GM18517 (cell line): Measurements from ENCODE around the gene HELZ.
A peak's percentile ranks its signal among the peaks of the same experiment; 100 is the strongest.
"Not testable (repeated sequence)": the region's sequence is repeated elsewhere in the genome, so short reads cannot be mapped to it uniquely, and the experiment has no call there.

Experiments
- ATAC-seq: cut with Tn5 transposase; IDR thresholded peaks from one replicate; pipeline ENCODE4 v1.9.1; 2021; ENCODE audit warnings: mild to moderate bottlenecking, moderate library complexity; ENCODE audit not compliant: unreplicated experiment

The HELZ gene

DNA sequence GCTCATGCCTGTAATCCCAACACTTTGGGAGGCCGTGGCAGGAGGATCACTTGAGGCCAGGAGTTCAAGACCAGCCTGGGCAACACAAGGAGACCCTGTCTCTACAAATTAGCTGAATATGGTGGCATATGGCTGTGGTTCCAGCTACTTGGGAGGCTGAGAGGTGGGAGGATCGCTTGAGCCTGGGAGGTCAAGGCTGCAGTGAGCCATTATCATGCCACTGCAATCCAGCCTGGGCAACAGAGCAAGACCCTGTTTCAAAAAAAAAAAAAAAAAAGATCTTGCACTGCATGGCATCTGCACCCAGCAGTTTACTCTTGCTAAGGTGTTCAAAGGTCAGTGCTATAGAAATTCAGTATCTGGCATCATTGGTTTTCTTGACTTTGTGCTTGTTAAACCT, 26.2 kb upstream of the HELZ start:
- not testable (repeated sequence) for ATAC-seq

GRCh38 chr17:67270416-67270815, 25.4 kb upstream of the HELZ start:
- ATAC-seq, result no peak

DNA sequence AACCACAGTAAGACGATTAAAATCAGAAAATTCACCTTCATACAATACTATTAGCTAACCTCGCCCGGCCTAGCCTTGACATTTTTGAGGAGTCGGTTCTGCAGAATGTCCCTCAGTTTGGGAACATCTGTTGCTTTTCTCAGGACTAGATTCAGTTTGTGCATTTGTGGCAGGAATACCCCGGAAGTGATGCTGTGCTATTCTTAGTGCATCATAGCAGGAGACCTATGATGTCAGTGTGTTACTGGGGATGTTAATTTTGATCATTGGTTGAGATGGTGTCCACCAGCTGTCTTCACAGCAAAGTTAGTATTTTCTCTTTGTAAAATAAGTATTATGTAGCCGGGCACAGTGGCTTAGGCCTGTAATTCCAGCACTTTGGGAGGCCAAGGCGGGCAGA, 21.5 kb upstream of the HELZ start:
- ATAC-seq, result no peak

DNA sequence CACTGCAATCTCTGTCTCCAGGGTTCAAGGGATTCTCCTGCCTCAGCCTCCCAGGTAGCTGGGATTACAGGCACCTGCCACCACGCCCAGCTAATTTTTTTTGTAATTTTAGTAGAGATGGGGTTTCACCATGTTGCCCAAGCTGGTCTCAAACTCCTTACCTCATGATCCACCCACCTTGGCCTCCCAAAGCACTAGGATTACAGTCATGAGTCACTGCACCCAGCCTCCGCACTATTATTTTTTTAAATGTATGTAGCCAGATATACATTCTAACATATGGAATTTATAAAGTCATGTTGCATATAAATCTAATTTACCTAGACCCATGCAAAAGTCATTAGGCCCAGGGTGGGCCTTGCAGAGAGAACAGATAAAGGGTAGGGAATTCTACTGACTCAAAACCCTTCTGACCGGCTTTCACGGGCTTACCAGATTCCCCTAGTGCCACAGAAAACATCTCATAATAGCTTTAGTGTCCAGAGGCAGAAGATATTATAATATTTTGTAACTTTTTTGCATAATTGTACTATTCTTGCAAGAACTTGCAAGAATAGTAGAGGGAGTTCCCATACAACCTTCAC, 20.5 kb upstream of the HELZ start:
- ATAC-seq, result no peak

- ATAC-seq, result no peak
Measured at GRCh38 chr17:67262435-67263117, 17.6 kb upstream of the HELZ start.

DNA sequence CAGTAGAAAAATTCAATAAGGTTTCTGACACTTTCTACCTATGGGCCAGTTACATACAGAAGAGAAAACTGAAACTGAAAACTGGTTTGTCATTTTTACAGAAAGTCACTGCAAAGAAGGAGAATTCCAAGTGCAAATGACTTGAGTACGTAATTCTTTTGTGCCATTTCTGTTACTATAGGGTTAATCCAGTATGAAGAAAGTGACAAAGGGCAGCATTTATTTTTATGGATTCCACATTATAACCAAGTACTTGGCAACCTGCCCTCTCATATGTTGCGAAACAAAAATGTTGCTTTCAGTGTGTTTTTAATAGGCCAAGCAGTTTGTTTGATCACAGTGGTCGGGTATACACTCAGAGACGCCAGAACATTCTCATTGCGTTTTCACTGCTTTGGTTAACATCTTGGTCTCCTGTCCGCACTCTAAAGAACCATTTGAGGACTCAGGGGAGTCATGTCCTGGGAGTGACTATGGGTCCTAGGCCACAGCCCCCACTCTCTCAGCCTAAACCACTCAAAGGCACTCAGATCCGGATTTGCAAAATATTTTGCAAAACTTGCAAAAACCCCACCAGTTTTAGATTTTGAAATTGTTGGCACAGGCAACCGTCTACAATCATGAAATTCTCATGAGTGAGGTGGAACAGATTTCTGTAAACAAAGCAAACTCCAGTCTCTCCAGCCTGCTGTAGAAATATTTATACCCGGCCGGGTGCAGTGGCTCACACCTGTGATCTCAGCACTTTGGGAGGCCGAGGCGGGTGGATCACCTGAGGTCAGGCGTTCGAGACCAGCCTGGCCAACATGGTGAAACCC, 15.4 kb upstream of the HELZ start:
- ATAC-seq, result no peak

GRCh38 chr17:67258821-67259468, 13.9 kb upstream of the HELZ start:
- ATAC-seq, result no peak

DNA sequence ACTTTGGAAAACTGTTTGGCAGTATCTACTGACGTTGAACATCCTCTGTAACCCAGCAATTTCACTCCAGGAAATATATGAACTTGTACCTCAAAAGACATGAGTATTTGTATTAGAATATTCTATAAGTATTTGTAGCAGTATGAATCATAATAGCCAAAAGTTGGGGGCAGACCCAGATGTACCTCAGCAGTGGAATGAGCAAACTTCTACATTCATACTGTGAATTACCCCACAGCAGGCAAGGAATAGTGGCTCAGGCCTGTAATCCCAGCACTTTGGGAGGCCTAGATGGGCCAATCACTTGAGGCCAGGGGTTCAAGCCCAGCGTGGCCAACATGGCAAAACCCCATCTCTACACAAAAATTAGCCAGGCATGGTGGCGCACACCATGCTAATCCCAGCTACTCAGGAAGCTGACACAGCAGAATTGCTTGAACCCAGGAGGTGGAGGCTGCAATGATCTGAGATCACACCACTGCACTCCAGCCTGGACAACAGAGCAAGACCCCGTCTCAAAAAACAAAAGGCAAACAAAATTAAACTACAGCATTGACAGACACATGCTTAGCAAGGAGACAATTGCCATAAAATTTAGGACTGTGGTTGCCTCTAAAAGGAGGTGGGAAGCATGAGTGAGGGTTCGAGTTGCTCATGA, 11.2 kb upstream of the HELZ start:
- no peak for ATAC-seq

- no peak for ATAC-seq
Measured at GRCh38 chr17:67253384-67253783, 8.4 kb upstream of the HELZ start.

- ATAC-seq, result not testable (repeated sequence)
Measured at GRCh38 chr17:67251586-67251985, 6.6 kb upstream of the HELZ start.

- ATAC-seq, result no peak
Measured at GRCh38 chr17:67248291-67248690, 3.3 kb upstream of the HELZ start.

DNA sequence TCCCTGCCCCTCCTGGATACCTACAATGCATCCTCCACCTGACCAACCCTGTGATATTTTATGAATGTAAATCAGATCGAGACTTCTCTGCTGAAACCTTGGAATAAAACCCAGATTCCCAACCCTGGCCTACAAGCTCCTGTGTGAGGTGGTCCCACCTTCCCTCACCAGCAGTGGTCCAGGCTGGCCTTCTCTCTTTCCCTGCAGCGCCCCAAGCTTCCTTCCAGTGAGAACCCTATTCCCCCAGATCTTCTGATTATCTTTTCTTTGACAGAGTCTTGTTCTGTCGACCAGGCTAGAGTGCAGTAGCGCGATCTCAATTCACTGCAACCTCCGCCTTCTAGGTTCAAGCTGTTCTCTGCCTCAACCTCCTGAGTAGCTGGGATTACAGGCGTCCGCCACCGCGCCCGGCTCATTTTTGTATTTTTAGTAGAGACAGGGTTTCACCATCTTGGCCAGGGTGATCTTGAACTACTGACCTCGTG, 2.5 kb upstream of the HELZ start:
- ATAC-seq, result no peak

DNA sequence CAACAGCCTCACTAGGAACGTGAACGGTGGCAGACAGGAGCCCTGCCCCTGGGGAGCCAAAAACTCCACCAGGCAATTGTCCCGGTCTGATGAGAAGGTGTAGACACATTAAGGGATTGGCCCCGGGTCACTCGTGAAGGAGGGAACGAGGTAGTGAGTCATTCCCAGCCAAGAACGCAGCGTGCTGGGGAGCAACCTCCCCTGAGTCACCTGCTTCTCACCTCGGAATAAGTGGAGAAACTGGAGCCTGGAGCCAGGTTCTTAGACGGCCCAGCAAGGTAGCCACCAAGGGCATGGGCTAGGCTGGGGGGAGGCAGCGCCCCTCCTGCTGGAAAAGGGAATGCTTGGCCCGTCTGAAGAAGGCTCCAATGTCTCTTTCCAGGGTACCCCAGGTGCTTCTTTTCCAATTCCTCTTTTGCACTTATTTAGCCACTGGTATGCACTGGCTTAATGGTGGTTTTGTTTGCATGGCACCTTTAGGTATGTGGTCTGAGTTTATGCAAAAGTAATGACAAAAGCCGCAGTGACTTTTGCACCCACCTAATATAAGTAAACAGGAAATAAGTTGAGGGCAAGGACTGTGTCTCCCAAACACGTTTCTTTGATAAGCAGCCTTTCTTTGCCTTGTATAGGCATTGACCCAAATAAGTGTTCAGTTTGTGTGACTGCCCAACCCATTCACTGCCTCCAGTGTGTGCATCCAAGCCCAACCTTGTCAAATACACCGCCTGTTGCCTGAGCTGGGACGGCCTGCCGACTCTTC, 1.8 kb upstream of the HELZ start:
- peak; percentile 65 for ATAC-seq

GRCh38 chr17:67246403-67246652, 1.3 kb upstream of the HELZ start:
- ATAC-seq, result no peak

DNA sequence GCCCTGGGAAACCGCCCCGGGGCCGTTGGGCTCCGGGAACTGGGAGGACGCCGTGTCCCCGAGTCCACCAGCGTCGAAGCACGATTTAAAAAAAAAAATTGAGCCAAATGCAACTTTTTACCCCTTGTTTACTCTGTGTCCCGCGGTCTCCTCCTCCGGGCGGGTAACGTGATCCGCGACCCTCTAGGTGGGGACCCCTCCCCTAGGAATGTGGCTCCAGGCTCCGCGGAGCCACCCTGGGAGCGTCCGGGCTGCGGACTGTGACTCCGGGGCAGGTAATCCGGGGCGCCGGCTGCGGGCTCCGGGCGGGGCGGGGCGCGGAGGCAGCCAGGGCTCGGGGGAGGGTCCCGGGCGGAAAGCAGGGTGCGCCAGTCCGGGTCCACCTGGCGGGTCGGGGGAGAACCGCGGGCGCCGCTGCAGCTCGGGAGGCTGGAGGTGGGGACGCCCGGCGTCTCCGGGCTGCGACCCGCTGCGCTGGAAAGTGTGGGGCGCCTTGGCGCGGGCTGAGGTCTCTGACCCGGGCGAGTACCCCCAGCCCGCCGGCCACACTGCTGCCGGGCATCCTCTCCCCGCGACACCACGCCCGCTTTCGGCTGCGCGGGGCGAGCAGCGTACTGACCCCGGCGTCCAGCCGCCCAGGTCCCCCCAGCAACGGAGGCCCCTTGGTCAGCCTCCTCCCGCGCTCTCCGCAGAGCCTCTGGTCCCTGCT, 852 bp upstream of the HELZ start:
- no peak for ATAC-seq

DNA sequence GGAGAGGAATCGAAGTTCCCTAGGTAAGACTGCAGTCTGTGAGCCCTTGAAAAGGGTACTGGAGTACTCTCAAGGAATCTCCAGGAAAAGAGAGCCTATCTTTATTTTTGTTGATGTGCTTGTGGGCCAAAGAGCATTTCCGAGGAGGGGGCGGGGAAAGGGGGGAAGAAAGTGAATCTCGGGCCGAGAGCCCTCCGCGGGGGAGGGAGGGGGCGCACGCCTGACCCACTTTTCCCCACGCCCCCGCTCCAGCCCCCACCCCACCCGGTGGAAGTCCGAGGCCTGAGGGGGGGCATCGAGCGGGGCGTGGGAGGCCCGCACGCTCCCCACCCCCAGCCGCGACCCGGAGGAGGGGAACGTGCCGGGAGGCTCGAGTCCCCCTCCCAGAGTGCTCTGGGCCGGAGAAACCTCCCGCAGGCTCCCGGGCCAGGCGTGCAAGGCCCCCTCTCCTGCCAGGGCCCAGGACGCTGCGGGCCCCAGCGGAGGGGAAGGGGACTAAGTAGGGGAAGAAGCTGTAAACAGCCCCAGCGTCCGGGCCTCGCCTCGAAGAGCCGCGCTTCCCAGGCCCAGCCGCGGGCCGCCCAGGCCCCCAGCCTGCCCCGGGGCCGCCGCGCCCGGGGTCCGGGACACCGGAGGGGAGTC, 444 bp downstream of the HELZ start:
- no peak for ATAC-seq

DNA sequence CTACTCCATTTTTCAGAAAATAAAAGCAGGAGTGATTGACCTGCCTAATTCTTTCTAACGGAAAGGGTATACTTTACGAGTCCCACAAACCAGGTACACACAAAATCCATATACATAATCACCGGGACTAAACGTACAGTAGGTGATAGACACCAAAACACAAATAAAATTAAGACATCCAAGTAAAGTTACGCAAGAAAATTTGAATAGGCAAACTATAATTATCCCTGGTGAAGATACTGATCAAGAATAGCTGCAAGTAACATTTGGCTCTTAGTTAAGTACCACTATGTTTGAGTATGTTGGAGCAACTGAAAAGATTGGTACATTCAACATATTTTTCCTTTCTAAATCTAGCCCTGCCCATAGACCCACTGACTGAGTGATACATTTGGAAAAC, 1.7 kb downstream of the HELZ start:
- no peak for ATAC-seq

DNA sequence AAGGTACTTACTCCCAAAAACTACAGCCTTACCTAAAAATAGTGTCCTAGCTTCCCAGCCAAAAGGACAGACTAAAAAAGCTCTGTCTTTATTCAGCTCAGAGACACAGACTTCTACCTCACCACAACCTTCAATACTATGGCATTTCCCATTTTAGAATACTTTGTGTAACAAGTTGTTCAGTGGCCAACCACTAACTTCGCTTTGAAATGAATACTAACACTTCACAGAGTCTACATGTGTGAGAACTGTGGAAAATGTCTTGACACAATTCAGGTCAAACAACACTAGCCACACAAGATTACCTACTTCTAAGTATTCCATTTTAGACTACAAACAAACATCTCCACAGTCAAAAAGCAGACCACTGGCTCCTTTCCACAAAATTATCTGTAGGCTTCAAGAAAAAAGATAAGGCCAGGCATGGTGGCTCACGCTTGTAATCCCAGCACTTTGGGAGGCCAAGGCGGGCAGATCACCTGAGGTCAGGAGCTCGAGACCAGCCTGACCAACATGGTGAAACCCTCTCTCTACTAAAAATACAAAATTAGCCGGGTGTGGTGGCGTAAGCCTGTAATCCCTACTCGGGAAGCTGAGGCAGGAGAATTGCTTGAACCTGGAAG, 3.2 kb downstream of the HELZ start:
- no peak for ATAC-seq

- ATAC-seq, result no peak
Measured at GRCh38 chr17:67239597-67239996, 5.4 kb downstream of the HELZ start.
